Loucy (cell line): ENCODE measurements around the gene KIAA0825.

Experiments used
- CTCF ChIP-seq: fragments of 200-600 bp; sonication (generic); conservative IDR thresholded peaks from 2 replicates; pipeline ENCODE4 v1.5.1; 2014; ENCODE audit warnings: mild to moderate bottlenecking, antibody characterized with exemption, low read length
- EZH2phosphoT487 ChIP-seq: fragments of 200-600 bp; IDR thresholded peaks from 2 replicates; pipeline ENCODE4 v1.6.1; 2018; ENCODE audit warnings: antibody characterized with exemption, mild to moderate bottlenecking, moderate library complexity, borderline replicate concordance

- TF ChIP-seq CTCF, result no peak
- no peak for TF ChIP-seq EZH2phosphoT487
Measured at GRCh38 chr5:94378062-94378461, 240.3 kb downstream of the KIAA0825 start.
